GM20000 (cell line): ENCODE results near the gene ELF1.
"Not testable (repeated sequence)": the region's sequence is repeated elsewhere in the genome, so short reads cannot be mapped to it uniquely, and the experiment has no call there.

Source experiments
- DNase-seq: peaks from one replicate; pipeline ENCODE4 v3.0.0; 2012; ENCODE audit warnings: low spot score
- TF ChIP-seq, protein P1 (sequence below): IDR thresholded peaks from 2 replicates; pipeline ENCODE4 v1.5.1; 2012; ENCODE audit warnings: mild to moderate bottlenecking, control low read depth; ENCODE audit errors: extremely low read depth, missing control alignments

Gene ELF1

DNA sequence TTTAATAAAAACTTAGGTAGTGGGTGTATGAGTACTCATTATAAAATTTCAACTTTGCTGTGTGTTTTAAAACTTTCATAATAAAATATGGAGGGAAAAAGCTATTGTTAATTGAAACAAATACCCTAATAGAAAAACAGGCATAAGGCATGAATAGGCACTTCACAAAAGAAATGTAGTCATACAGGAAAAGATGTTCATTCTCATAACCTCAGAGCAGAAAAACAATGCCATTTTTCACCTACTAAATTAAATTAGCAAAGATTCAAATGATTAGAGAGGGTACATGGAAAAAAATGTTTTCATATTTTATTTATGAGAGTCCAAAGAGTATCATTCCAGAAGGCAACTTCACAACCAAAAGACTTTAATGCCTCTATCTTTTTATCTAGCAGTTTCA lies 20.6 kb upstream of the ELF1 start:
- no peak for DNase-seq
- TF ChIP-seq, protein P1, sequence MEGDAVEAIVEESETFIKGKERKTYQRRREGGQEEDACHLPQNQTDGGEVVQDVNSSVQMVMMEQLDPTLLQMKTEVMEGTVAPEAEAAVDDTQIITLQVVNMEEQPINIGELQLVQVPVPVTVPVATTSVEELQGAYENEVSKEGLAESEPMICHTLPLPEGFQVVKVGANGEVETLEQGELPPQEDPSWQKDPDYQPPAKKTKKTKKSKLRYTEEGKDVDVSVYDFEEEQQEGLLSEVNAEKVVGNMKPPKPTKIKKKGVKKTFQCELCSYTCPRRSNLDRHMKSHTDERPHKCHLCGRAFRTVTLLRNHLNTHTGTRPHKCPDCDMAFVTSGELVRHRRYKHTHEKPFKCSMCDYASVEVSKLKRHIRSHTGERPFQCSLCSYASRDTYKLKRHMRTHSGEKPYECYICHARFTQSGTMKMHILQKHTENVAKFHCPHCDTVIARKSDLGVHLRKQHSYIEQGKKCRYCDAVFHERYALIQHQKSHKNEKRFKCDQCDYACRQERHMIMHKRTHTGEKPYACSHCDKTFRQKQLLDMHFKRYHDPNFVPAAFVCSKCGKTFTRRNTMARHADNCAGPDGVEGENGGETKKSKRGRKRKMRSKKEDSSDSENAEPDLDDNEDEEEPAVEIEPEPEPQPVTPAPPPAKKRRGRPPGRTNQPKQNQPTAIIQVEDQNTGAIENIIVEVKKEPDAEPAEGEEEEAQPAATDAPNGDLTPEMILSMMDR = no peak

DNA sequence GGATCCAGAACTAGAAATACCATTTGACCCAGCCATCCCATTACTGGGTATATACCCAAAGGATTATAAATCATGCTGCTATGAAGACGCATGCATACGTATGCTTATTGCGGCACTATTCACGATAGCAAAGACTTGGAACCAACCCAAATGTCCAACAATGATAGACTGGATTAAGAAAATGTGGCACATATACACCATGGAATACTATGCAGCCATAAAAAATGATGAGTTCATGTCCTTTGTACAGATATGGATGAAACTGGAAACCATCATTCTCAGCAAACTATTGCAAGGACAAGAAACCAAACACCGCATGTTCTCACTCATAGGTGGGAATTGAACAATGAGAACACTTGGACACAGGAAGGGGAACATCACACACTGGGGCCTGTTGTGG lies 17.4 kb upstream of the ELF1 start:
- not testable (repeated sequence) for DNase-seq

DNA sequence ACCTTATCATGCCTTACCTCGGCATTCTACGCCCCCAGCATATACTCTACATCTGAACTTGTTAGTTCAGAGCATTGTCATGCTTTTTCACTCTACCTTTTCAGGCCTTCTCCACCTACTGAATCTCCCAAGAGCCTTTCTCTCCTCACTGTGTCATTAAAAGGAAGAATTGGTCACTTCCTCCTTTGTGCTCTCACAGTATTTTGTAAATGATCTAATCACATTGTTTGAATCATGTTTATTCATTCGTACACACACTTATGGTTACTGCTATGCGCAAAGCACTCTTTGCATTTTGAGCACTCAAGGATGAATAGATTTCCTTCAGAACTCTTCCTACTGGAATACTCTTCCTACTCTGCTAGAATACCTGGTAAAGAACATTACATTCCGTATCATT lies 15.8 kb upstream of the ELF1 start:
- TF ChIP-seq, protein P1 = no peak
- DNase-seq = no peak

DNA sequence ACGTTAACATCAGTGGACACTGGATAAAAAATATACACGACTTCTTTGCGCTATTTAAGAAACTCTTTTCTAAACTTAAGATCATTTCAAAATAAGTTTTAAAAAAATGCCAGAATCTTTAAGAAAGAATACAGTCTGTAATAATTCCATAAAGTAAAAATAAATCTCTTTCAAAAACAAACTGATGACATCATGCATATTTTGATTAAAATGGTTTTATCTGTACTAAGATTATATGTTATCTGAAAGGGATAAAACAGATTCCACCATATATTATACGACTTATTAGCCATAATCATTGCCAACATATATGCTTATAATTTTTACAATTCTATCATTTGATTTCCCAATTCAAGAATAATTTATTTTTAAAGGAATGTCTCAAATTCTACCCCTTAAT lies 15.3 kb upstream of the ELF1 start:
- DNase-seq = no peak

DNA sequence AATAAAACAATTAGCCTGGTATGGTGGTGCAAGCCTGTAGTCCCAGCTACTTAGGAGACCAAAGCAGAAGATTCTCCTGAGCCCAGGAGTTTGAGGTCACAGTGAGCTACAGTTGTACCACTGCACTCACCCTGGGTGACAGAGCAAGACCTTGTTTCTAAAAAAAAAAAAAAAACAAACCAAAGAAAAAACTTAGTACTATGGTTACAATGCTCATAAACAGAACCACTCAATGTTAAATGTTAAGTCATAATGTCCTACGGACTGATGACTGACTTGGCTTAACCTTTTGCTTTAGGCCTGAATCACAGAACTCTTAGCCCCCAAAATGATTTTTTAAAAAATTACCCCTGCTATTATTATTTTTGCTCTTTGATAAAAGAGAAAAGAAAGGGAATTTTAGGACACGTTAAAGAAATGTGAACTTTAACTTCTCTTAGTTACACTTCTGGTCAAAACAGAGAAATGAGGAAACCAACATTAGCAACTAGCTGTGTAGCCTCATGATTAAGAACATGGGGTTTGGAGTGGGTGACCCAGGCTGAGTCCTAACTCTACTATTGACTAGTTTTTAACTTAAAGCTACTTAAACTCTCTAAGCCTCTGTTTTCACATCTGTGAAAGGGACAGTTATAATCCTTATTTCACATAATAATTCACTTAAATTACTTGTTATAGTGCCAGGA lies 13.7 kb upstream of the ELF1 start:
- DNase-seq = no peak
- TF ChIP-seq, protein P1 = no peak

More for the DNA sequence above, 15.3 kb upstream of the ELF1 start:
- TF ChIP-seq, protein P1 = no peak

DNA sequence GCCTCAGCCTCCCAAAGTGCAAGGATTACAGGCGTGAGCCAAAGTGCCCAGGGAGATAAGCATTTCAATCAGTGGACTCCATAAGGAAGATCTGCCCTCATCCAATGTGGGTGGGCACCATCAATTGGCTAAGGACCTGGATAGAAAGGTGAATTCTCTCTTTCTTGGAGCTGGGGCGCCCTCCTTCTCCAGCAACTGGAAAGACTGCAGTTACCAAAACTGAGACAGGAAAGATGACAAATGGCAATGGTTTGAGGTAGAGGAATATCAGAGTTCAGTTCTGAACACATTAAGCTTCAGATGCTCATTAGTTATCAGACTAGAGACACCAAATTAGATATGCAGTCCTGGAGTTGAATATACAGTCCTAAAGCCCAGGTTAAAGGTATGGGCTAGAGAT lies 10.5 kb upstream of the ELF1 start:
- no peak for DNase-seq
- TF ChIP-seq, protein P1 = no peak

DNA sequence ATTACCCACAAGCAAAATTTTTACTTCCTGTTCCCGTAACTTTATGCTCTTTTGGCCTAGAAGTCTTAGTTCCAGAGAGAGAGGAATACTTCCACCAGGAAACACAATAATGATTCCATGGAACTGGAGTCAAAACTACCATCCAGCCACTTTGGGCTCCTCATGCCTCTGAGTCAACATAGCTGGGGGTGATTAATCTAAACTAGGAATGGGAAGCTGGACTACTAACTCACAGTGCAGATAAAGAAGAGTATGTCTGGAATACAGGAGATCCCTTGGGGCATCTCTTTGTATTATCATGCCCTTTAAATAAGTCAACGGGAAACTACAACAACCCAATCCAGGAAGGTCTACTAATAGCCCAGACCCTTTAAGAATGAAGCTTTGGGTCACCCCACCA lies 8.9 kb upstream of the ELF1 start:
- TF ChIP-seq, protein P1 = no peak
- no peak for DNase-seq

DNA sequence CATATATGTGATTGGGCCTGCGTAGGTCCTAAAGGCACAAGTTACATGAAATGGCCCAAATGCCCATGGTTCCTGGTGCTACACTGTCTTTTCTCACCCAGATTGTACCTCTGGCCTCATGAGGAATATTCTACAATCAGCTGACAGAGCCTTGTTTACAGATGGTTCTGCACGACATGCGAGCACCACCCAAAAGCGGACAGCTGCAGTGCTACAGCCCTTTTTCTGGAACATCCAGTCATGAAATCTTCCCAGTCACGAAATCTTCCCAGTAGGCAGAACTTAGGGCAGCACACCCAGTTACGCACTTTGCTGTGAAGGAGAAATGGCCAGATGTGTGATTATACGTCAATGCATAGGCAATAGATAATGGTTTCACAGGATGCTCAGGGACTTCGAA lies 7.7 kb upstream of the ELF1 start:
- no peak for DNase-seq
- TF ChIP-seq, protein P1 = no peak
